GM12891 (cell line): ENCODE results near the gene DNASE1L3.

Experiments
- POLR2A ChIP-seq: IDR thresholded peaks from 2 replicates; pipeline ENCODE4 v1.6.1; 2011; ENCODE audit warnings: low read depth, low read length, control low read depth
- POLR2AphosphoS5 ChIP-seq: IDR thresholded peaks from 2 replicates; pipeline ENCODE4 v1.6.1; 2011; ENCODE audit warnings: low read depth, low read length, control low read depth
- SPI1 ChIP-seq: IDR thresholded peaks from 2 replicates; pipeline ENCODE4 v1.6.1; 2011; ENCODE audit warnings: low read depth, low read length, control low read depth
- TAF1 ChIP-seq: IDR thresholded peaks from 2 replicates; pipeline ENCODE4 v1.6.1; 2011; ENCODE audit warnings: low read depth, low read length, control low read depth

DNA sequence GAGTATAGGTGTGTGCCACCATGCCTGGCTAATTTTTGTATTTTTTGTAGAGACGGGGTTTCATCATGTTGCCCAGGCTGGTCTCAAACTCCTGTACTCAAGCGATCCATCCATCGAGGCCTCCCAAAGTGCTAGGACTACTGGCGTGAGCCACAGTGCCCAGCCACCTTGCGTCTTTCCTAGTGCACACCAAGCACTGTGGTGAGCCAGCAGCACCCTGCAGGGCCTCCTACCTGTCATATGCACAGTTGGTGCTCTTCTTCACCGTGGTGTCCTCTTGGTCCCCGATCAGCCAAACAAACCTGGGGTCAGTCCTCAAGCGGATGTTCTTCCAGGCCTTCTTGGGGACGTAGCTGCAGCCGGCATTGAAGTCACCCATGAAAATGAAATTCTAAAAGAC, 13.2 kb downstream of the DNASE1L3 start:
- TF ChIP-seq POLR2AphosphoS5 = no peak
- no peak for TF ChIP-seq POLR2A
- no peak for TF ChIP-seq TAF1
- no peak for TF ChIP-seq SPI1
